ENCODE data around the gene KIAA1958.
A peak's percentile ranks its signal among the peaks of the same experiment; 100 is the strongest.
"Not testable (repeated sequence)": the region's sequence is repeated elsewhere in the genome, so short reads cannot be mapped to it uniquely, and the experiment has no call there.

Gene KIAA1958

DNA sequence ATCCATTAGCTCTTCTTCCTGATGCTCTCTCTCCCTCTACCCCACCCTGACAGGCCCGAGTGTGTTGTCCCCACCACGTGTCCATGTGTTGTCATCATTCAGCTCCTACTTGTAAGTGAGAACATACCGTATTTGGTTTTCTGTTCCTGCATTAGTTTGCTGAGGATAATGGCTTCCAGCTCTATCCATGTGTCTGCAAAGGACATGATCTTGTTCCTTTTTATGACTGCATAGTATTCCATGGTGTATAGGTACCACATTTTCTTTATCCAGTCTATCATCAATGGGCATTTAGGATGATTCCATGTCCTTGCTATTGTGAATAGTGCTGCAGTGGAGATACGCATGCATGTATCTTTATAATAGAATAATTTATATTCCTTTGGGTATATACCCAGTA, 186.6 kb downstream of the KIAA1958 start:
- not testable (repeated sequence) for DNase-seq

DNA sequence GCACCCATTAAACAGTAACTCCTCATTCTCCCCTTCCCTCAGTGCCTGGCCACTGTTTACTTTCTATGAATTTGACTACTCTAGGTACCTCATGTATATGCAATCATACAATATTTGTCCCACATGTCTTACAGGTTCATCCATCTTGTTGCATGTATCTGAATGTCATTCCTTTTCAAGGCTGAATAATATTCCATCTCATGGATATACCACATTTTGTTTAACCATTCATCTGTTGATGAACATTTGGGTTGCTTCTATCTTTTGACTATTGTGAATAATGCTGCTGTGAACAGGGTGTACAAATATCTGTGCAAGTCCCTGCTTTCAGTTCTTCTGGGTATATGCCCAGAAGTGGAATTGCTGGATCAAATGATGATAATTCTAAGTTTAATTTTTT, 190.4 kb downstream of the KIAA1958 start:
- no peak for DNase-seq

DNA sequence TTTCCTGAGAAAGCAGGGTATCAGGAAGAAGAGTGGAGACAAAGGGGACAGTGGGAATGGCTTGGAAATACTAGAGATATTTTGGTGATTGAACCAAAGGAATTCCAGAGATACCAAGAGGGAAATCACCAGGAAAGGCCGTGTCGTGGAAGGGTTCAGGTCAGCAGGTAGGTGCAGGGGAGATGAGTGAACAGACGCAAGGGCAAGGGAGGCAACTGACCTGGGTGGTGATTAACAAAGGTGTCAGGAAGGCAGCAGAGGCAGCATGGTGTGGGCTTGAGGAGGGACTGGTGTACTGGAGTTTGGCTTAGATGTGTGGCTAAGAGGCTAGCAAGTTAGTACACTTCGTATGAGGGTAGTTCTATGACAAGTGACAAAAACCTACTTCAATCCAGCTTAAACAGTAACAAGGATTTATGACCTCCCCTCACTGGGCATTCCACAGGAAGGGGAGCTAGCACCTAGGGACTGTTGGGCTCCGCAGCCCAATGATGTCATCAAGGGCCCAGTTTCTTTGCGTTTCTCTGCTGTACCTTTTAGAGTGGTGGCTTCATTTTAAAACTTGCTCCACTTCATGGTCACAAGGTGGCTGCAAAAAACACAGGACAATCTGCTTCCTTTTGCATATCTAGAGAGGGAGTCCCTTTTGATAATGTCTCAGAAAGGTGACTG, 194.2 kb downstream of the KIAA1958 start:
- no peak for DNase-seq

DNA sequence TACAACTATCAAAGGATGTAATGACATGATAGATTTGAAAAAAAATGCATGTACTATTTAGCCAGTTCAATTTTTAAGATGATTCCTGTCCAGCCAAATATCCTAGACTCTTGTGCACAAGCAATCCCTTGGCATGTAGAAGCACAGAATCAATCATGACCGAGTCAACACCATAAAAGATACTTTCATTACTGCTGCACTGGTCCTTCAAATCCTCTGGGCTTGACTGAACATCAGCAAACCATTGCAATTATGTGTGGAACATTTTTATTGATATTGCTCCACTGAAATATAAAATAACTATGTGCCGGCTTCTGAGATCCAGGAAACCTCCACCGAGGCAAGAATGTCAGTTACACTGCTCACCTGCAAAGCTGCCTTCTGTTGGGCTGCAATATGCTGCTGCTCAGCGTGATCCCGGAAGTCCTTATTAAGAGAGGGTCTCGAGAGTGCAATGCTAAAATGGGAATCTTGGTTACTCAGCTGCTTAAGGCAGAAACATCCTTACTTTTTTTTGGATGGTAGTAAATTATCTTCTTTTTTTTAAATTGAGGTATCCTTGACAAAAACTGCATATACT, 202.6 kb downstream of the KIAA1958 start:
- no peak for DNase-seq

DNA sequence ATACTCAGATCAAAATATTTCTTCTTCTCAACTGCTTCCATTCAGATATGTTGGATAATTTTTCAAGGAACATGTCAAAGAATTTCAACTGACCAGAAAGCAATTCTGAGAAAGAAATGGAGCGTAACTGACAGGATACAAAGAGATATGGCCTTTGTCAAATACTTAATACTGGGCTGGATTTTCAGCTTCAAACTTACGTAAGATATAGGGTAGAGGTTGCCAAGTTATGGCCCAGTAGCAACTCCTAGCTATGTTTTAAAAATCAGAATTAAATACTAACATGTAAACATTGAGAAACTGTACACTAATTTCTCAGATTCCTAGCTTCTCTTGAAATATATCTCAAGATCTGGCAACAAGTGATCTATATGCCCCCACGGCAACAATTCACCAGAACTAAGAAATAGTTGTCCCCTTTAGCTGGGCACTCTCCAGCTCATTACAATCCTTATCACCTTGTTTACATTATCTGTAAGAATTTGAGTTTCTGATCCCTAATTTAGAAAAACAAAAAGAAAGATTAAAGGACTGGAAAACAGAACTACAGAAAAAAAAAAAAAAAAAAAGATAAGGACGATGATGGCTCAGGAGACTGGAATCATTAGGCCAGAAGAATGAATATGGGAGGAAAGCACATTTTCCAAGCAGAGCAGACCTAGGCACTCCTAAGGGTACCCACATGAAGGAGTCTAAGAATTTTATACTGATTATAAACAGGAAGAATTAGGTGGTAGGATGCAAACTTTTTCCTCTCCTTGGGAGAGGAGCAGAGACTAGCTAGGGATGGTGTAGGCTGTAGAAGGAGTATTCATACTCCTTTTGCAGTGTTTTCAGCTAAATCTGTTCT, 208.3 kb downstream of the KIAA1958 start:
- no peak for DNase-seq

DNA sequence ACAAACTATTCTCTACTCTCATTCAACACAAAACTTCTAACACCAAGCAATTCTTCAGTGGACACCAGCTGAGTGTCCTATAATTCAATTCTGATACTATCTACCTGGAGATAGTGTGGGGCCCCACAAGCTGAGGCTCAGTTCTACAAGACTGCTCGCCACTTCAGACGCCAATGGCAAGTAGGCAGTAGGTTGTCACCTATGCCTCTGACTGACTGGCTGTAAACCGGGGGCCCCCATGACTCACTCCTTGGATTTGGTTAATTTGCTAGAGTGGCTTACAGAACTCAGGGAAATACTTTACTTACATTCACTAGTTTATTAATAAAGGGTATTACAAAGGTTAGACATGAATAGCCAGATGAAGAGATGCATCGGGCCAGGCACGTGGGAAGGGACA, 209.8 kb downstream of the KIAA1958 start:
- DNase-seq, result no peak

DNA sequence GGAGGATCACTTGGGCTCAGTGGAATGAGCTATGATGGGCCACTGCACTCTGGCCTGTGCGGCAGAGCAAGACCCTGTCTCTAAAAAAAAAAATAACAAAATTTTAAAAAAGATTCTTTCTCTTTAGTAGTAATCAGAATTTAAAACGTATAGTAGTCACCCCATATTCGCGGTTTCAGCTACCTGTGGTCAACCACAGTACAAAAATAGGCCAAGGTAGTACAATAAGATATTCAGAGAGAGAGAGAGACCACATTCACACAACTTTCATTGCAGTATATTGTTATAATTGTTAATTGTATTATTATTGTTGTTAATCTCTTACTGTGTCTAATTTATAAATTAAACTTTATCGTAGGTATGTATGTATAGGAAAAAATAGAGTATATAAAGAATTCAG, 212.6 kb downstream of the KIAA1958 start:
- DNase-seq, result no peak

DNA sequence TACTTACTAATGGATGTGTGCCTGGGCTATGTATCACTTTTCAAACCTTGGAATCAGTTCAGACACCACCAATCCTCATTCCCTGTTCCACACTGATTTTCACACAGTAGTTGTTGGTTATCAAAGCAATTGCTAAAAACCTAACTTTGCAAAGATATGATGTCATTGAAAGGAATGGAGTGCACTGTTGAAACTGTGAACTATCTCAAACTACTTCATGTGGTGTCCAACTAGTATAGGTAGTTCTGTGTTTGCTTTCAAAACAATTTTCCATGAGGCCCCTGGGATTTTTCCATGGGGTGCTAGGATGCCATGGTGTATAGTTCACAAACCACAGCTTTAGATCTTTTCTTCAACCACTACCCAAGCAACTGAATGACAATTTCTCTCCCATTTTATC, 213.5 kb downstream of the KIAA1958 start:
- DNase-seq, result no peak

DNA sequence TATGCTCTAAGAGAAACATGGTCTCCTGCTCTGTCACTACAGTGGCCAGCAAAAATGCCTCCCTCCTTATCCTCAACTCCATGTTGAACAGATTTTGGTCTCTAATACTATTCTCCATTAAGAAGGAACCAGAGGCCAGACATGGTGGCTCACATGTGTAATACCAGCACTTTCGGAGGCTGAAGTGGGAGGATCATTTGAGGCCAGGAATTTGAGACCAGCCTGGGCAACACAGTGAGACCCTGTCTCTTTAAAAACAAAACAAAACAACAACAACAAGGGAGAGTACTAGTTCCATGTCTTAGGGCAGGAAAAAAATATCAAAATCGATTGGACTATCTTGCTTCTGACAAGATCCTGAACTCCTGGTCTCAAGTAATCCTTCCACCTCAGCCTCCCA, 216.7 kb downstream of the KIAA1958 start:
- no peak for DNase-seq

DNA sequence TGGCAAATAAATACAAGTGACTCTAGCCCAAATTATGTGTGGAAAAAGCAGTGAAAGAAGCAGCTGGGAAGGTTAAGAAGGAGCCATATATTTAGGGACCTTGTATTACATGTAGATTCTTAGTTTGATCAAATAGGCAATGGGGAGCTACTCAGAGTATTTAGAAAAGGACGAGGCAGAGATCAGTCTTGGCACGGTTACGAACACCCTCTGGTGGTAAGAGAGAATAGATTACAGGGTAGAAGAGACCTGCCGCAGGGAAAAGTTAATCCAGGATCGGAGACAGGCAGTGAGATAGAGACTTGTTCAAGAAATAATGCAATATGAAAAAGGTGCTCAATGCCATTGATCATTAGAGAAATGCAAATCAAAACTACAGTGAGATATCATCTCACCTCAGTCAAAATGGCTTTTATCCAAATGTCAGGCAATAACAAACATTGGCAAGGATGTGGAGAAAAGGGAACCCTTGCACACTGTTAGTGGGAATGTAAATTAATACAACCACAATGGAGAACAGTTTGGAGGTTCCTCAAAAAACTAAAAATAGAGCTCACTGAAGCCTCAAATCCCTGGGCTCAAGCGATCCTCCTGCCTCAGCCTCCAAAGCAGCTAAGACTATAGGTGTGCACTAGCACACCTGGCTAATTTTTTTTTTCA, 219.3 kb downstream of the KIAA1958 start:
- no peak for DNase-seq

DNA sequence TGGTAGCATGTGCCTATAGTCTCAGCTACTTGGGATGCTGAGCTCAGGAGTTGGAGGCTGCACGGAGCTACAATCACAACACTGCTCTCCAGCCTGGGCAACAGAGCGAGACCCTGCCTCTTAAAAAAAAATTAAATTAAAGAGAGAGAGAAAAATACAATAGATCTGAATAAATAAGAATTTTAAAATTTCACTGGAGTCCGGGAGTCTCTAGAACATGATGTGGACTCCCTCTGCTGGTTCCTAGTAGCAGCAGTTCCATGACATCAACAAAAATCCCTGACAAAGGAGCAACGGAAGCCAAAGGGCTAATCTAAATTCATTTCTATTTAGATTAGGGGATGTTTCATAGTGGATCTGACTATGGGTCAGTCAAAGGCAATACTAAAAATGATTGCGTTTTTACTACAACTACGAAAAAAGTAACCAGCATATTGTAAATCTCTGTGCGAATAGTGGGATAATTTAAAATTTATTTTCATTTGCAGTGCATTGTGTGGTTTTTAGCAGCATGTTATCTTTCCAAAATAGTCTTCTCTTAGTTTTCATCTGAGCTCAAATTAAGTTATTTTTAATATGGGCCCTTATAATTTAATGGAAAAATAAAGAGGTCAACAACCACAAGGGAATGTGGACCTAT, 224.5 kb downstream of the KIAA1958 start:
- peak; percentile 16 for DNase-seq

DNA sequence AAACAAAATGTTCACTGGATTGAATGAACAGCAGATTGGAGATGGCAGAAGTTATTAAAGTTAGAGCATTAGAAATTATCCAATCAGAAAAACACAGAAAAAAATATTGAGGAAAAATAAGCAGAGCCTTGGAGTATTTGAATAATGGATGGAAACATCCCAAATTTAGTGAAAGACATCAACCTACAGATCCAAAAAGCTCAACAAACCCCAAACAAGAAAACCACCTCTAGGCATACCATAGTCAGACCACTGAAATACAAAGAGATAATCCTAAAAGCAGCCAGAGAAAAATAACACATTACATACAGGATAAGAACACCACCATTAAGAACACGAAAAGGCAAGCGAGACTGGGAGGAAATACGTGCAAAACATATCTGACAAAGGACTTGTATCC, 226.1 kb downstream of the KIAA1958 start:
- no peak for DNase-seq

DNA sequence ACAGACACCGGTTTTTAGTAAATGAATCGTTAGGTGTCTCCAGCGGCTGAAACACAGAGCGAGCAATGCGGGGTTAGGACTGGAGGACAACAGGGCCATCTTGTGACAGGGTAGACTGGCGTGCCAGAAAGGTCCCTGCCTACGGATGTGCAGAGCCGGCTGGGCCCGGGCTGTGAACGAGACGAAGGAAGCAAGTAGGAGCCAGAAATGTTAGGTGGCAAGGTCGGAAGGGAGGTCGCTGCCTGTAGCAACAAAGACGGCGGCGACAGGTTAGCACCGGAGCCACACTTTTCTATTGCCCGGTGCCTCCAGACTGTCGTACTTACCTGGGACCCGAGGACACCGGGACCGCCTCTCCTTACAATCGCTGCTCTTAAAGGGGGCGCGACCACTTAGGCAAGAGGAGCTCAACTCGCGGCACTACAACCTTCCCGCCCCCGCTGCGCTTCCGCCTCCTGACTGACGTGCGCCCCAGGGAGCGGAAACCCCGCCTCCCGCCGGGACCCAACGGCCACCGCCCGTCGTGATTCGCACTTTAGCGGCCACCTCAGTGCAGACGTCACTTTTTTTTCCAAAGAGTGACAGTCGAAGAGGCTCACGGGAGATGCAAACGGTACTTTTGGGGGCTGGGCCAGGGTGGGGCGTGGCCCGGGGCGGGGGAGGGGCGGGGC, 231.2 kb downstream of the KIAA1958 start, which contains the start of gene INIP:
Gene INIP, minus strand, starts transcription at position 457 of the 671 bp plus-strand sequence. CDS start 1,632 bp downstream, outside the sequence.
- DNase-seq, result peak; percentile 98

Data from OCI-M1 (cell line).